ENCODE measurements around the gene VPS13D.

DNA sequence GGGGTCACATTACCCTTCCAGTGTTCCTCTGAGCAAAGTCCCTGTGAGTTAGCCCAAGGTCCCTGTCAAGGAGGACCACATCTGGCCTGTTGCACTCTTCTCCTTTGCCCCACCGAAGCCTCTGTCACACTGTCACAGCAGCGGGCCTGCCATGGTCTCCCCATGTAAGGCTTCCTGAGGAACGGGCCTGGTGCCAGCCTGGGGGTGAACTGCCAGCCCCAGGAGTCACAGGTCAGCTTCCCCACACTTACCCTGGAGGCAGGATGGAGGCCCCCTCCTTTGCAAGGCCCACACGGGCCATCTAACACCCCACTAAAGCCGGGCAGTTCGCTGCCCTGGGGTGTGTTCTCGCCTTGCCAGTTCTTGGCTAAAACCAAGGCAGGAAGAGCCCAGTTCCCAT lies 48.9 kb upstream of the VPS13D start:
- TF ChIP-seq RELA (IDR thresholded peaks at IDR 0.05; ENCODE audit: borderline replicate concordance, partially characterized antibody) (no peak), WRNIP1 (IDR thresholded peaks at IDR 0.05; ENCODE audit: borderline replicate concordance, low read depth, low read length) (no peak), CTCF (IDR thresholded peaks at IDR 0.05 in 2 of 3, conservative IDR thresholded peaks at IDR 0.05 in 1 of 3; ENCODE audit: control insufficient read depth in 2 of 3, extremely low read depth in 1 of 3, insufficient read depth in 1 of 3, low read depth in 3 of 3, low read length in 3 of 3) (no peak)
